NK-92 (cell line): ENCODE measurements around the gene CHST7.

Experiments used
- DNase-seq: peaks from one replicate; lab custom pipeline; 2025; ENCODE audit not compliant: unreplicated experiment; lab: John Stamatoyannopoulos, UW

Gene CHST7

DNA sequence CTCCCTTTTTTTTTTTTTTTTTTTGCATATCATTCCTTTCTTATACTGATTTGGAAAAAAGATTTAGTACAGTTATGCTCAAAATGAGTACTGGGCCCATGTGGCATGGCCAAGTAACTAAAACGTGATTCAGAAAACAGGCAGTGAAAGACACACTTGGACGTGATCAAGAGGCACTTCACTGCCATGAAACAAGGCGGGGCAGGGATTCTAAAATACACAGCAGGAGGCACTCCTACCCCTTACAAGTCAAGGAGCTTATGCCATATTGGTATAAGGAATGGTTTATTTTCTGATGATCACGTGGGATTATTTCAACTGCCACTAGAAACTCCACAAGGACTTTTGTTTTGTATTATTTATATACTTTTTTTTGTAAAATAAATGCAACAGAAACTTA, 72.0 kb downstream of the CHST7 start:
- no peak for DNase-seq

DNA sequence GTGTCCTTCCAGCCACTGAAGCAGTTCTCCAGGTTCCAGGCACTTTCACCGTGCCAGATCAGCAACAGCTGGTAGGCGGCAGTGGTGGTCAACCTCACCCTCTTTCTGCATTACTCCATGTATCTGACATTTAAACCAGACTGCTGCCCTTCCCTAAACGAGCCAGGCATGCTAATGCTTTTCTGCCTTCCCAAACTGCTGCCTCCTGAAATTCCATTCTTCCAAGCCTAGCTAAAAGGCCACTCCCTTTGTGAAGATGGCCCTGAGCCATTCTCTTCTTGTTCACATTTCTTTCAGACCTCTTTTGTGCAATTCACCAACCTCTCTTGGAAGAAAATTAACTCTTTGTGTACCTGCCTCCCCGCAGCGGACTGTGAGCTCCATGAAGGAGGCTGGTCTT, 73.7 kb downstream of the CHST7 start:
- DNase-seq = no peak
